ENCODE results near the gene ANKRD12.

Gene ANKRD12

DNA sequence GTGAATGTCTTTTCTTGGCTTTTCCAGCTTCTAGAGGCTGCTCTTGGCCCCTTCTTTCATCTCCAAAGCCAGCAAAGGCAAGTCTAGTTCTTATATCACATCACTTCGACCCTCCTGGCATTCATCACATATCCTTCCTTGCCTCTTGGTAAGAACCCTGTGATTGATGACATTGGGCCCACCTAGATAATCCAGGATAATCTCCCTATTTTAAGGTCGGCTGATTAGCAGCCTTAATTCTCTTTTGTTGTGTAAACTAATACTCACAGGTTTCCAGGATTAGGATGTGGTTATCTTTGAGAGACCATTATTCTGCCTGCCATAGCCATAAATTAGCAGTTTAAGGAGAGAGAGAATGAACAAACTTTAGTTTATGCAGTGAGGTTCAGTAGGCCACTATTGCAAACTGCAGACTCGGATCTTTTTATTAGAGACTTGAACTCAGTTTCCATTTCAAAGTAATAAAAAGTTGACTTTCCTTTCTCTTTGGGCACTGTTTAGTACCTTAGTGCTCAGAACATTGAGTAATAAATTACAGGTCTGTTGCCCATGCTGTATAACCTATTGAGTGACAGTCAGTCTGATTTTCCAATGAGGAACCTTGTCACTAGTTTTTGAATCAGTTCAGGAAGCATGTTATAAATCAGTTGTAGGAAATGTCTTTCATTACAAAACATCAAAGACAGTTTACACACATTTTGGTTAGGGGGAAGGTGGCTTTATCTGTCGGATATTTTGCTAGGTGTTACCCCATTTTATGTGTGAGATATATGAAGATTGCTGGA lies 29.6 kb upstream of the ANKRD12 start:
- DNase-seq (ENCODE audit: low read depth), result no peak

DNA sequence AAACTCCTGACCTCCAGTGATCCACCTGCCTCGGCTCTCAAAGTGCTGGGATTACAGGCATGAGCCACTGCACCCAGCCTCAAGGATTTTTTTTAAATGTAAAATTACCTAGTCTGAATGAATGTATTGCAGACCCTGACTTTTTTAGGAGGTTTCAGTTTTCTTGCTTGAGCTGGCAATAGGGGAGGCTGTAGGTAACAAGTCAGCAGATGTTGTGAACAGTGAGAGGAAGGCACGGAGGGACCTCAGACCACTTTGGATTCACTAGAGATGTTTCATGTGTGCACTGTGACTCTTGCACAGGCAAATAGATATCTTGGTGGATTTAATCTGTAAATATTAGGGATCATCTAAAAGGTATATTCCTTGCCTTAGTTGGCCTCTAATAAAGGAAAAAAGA lies 27.7 kb upstream of the ANKRD12 start:
- no peak for DNase-seq (ENCODE audit: low read depth)

GRCh38 chr18:9109523-9109922 lies 27.1 kb upstream of the ANKRD12 start:
- DNase-seq (ENCODE audit: low read depth), result peak; percentile 76

DNA sequence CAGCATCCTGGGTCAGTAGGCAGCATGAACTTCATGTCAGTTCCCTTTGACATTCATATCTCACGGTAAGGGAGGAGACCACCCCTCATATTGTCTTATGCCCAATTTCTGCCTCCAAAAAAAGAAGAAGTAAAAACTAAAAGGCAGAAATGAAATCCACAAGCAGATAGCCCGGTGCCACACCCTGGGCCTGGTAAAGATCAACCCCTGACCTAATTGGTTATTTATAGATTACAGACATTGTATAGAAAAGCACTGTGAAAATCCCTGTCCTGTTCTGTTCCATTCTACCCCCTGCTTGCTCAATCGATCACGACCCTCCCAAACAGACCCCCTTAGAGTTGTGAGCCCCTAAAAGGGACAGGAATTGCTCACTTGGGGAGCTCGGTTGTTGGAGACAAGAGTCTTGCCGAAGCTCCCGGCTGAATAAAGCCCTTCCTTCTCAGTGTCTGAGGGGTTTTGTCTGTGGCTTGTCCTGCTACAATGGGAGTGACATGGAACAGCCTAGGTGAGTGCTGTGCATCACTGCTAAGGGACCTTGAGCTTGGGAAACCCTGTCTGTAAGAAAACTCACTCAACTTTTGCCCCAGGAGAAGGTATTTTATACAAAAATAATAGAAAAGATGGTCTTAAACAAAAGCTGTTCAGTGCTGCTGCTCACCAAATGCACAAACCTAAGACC lies 23.0 kb upstream of the ANKRD12 start:
- no peak for DNase-seq (ENCODE audit: low read depth)

DNA sequence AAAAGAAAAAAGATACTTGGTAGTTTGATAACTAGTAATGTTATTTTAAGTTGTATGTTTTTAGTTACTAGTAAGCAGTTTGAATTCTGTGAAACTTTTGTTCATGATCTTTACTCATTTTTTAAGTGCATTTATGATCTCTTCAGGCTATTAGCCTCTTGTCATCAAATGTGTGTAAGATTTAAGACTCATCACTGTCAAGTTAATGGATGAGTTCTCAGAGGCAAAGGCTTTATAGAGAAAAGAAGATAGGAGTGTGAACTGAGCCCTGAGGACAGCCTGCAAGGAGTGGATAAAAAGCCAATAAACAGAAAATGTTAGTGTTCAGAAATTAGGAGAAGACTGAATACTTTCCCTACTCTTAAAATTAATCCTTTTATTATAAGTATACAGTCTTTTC lies 20.6 kb upstream of the ANKRD12 start:
- DNase-seq (ENCODE audit: low read depth), result peak; percentile 49

DNA sequence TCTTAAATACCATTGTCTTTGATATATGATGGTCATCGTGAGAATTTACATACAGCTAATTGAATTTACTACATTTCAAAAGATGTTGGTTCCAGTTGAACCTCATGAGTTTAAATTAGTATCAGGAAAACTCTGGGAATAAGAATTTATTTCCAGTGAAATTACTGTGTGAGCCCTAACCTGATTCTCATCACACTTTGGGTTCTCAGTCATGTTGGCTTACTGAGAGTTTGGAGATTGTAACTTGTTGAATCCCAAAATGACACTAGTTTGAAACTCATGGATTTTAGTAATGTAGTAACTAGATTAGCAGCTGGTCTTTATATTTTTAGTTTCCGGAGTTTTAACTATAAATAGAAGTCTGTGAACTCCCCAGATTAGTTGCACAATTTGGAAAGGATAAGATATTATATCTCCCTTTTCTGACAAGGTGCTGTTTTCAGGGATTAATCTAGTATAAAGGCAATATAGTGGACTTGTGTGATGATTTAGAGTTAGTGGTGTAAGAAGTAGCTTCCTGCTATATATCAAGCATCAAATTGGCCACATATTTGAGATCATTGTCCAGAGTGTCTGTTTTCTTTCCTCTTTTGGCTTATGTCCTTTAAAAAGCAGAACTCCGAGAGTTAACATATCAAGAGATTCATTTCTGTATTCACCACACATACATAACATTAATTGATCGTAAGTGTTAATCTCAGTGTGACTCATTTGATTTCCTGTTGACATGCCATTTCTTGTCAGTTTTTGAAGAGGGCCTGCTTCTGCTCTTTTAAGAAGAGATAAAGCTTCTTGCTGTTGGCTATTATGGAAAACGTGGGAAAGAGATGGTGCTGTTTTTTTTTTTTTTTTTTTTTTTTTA lies 18.4 kb upstream of the ANKRD12 start:
- DNase-seq (ENCODE audit: low read depth), result no peak

DNA sequence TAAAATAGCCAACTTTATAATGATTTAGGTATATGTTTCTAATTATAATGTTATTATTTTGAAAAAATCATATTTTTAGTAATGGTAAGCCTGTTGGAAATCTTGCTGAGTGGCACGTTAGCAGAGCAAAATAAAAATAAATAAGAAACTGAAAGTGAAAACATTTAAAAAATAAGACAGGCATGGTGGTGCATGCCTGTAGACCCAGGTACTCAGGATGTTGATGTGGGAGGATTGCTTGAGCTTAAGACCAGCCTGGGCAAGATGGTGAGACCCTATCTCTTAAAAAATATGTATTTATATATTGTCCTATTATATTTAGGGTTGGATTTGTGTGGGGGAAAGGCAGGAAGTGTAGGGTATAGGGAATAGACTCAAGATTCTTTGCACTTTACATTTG lies 15.8 kb upstream of the ANKRD12 start:
- no peak for DNase-seq (ENCODE audit: low read depth)

GRCh38 chr18:9123520-9123919 lies 13.1 kb upstream of the ANKRD12 start:
- no peak for DNase-seq (ENCODE audit: low read depth)

- DNase-seq (ENCODE audit: low read depth), result no peak
These were observed 11.8 kb upstream of the ANKRD12 start for GRCh38 chr18:9124824-9125223.

GRCh38 chr18:9126337-9126736 lies 10.2 kb upstream of the ANKRD12 start:
- no peak for DNase-seq (ENCODE audit: low read depth)

DNA sequence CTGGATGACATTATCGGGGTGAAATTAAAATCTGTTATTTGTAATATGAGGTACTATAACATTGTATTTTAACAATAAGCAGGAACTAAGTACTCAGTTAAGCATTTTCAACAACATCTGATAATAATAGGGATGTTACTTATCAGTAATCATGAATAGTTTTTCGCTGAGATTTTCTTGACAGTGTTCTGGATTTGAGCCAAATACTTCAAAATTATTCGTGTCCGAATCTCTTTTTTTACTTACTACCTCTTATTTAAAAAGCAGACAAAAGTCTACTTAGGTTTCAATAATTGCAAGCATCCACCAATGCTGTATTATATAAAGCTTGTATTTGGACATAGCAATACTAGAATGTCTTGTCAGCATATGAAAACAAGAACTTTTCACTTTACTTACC lies 6.4 kb upstream of the ANKRD12 start:
- no peak for DNase-seq (ENCODE audit: low read depth)

DNA sequence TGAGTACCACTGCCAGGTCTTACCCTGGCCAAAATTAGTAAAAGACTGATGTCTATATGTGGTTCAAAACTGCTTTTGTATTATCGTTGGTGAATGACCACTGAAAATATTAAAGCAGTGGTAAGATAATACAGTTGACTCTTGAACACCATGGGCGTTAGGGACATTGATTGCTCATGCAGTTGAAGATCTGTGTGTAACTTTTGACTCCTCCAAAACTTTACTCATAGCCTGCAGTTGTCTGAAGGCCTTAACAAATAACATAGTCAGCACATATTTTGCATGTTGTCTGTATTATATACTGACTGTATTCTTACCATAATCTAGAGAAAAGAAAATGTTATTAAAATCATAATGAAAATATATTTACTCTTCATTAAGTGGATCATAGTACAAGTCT lies 5.8 kb upstream of the ANKRD12 start:
- no peak for DNase-seq (ENCODE audit: low read depth)

GRCh38 chr18:9132628-9133027 lies 4.0 kb upstream of the ANKRD12 start:
- no peak for DNase-seq (ENCODE audit: low read depth)

- no peak for DNase-seq (ENCODE audit: low read depth)
These were observed 3.4 kb upstream of the ANKRD12 start for GRCh38 chr18:9133225-9133624.

- DNase-seq (ENCODE audit: low read depth), result no peak
These were observed 1.3 kb upstream of the ANKRD12 start for GRCh38 chr18:9135081-9135911.

DNA sequence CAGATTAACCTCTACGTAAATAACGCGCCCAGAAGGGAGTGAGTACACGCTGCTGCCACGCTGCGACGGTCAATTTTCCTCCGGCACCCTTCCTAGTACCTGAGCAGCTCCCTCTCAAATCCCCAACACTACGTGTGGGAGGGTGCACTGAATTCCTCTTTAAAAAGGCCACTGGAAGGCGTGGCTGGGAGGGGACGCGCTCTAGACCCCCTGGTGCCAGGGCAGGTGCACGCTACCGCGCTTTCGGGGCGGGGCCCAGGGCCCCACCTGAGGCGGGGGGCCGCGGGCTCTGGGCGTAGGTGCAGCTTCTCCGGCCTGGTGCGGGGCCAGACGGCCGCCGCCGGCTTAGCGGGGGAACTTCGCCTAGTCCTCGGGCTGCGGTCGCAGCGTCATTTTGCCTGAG lies 668 bp upstream of the ANKRD12 start:
- DNase-seq (ENCODE audit: low read depth), result peak; percentile 22

- peak; percentile 80 for DNase-seq (ENCODE audit: low read depth)
These were observed 836 bp downstream of the ANKRD12 start for GRCh38 chr18:9137168-9138066.

- DNase-seq (ENCODE audit: low read depth), result no peak
These were observed 2.9 kb downstream of the ANKRD12 start for GRCh38 chr18:9139400-9140039.

DNA sequence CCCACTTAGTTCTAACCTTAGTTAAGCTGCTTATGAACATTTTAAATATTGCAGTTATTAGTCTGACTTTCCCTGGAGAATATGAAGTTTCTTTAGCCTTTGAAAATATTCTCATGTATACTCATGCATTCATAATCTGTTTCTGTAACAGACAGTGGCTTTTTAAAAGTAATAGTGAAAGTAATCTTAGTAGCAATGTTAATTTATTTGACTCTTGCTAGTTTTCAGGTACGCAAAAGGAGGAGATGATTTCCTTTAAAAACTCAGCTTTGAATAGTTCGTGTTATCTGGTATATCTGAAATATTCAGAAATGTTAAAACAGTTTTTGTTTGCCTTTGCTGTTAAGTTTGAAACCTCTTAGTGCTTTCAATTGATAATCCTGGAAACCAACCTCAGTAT lies 3.8 kb downstream of the ANKRD12 start:
- no peak for DNase-seq (ENCODE audit: low read depth)

DNA sequence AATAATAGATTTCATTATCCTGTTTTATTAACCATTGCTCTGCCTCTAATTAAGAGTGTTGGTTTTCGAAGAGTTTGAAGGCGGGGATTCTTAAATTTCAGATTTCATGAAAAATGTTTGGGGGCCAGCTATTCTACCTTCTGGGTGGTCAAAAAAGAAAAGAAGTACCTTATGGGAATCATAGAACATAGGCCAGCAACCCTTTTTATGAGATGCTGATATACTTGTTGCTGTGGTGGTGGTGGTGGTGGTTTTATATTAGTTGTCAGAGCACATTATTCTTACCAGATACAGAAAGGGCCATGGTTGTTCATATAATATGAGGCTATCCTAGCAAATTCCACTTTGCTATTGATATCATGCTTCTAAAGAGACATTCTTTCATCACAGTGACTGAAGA lies 4.4 kb downstream of the ANKRD12 start:
- no peak for DNase-seq (ENCODE audit: low read depth)
